Skeletal muscle tissue (tissue), 4 donors: ENCODE data around the gene FBXO41. TPM values are rescaled to one million over a fixed set of nuclear protein-coding genes. Genes with fewer than 3 reads are reported as not detected.

Experiments
- H3K27ac ChIP-seq: one replicate; pipeline ENCODE4 v1.7.0; 2013; ENCODE audit warnings: mild to moderate bottlenecking, low read depth, low read length, inconsistent platforms
- H3K27me3 ChIP-seq, 3 donors: one replicate each; pipeline ENCODE4 v1.7.0; 2013; ENCODE audit warnings: low read length in 3 of 3; ENCODE audit not compliant: control insufficient read depth in 3 of 3, insufficient read depth in 3 of 3
- H3K36me3 ChIP-seq, 3 donors: one replicate each; pipeline ENCODE4 v1.7.0; 2013; ENCODE audit warnings: low read length in 3 of 3; ENCODE audit not compliant: control insufficient read depth in 3 of 3, insufficient read depth in 3 of 3
- H3K4me1 ChIP-seq, 3 donors: one replicate each; pipeline ENCODE4 v1.7.0; 2013; ENCODE audit warnings: low read length in 3 of 3, mild to moderate bottlenecking in 3 of 3; ENCODE audit not compliant: control insufficient read depth in 3 of 3, insufficient read depth in 3 of 3
- H3K4me3 ChIP-seq, 3 donors: one replicate each; pipeline ENCODE4 v1.7.0; 2013; ENCODE audit warnings: low read length in 3 of 3
- H3K9ac ChIP-seq, 3 donors: one replicate each; pipeline ENCODE4 v1.7.0; 2013; ENCODE audit warnings: low read length in 3 of 3, mild to moderate bottlenecking in 3 of 3, moderate library complexity in 2 of 3, low read depth in 1 of 3
- H3K9me3 ChIP-seq, 3 donors: one replicate each; pipeline ENCODE4 v1.7.0; 2013; ENCODE audit warnings: low read length in 3 of 3; ENCODE audit not compliant: control insufficient read depth in 3 of 3
- total RNA-seq: library from RNA; depleted of rRNA; stranded (reverse); fragments of >200 nt; gene quantifications from one replicate; pipeline ENCODE4 v1.2.3, GENCODE V29; 2014
- donor health status: Osteomylitis.

The FBXO41 gene
- total RNA-seq, 1 donor from 2014 or later: under 0.01 TPM

DNA sequence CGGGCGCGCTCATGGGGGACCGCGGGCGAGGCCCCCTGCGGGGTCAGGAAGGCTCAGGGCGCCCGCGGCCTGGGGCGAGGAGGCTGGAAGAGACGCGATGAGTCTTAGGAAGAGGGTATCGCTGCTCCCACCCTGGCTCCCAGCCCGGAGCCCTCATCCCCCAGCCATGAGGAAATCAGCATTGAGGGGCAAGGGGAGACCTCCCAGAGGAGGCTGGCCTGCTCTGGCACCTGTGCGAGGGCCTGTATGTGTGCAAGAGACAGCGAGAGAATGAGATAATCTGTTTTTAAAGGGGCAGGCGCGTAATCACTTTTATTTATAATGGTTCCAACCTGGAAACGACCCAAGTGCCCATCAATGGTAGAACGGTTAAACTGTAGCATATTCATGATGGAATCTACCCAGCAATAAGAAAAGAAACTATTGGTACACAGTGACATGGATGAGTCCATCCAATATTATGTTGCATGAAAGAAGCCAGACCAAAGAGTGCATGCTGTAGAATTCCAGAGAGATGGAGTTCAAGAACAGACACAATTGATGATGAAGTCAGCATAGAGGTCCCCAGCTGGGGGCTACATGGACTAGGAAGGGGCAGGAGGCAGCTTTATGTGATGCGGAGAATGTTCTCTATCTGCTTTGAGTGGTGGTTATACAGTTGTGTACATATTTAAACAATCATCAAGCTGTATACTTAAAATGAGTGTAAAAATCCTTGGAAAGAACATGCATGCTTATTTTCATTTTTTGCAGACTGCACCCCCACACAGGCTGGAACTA, 14.4 kb downstream of the FBXO41 start:
- Histone ChIP-seq H3K27me3 (peaks cover 39 to 62% (median 45%) of the 10 kb centered on the region in 3 donors), H3K4me3 (no peak overlapping the region), H3K9ac (no peak overlapping the region), H3K36me3 (no peaks in the 10 kb centered on the region), H3K27ac (no peak overlapping the region), H3K4me1 (peaks cover 0 to 9% (median 4%) of the 10 kb centered on the region in 3 donors), H3K9me3 (no peaks in the 10 kb centered on the region)

GRCh38 chr2:73268830-73269685, 15.2 kb downstream of the FBXO41 start:
- H3K27ac ChIP-seq: no peak overlapping the region
- peaks cover 39 to 62% (median 45%) of the 10 kb centered on the region in 3 donors for H3K27me3 ChIP-seq
- H3K9me3 ChIP-seq: no peaks in the 10 kb centered on the region
- no peaks in the 10 kb centered on the region for H3K36me3 ChIP-seq
- peak overlapping the region in 2 of 3 donors; percentile 29 to 36 for H3K4me3 ChIP-seq
- no peak overlapping the region for H3K9ac ChIP-seq
- H3K4me1 ChIP-seq: peaks cover 0 to 9% (median 4%) of the 10 kb centered on the region in 3 donors

- no peaks in the 10 kb centered on the region for H3K9me3 ChIP-seq
- no peak overlapping the region for H3K27ac ChIP-seq
- H3K27me3 ChIP-seq: peaks cover 39 to 65% (median 45%) of the 10 kb centered on the region in 3 donors
- peak overlapping the region in 2 of 3 donors; percentile 14 to 29 for H3K4me3 ChIP-seq
- H3K9ac ChIP-seq: no peak overlapping the region
- no peaks in the 10 kb centered on the region for H3K36me3 ChIP-seq
- H3K4me1 ChIP-seq: peaks cover 0 to 9% (median 4%) of the 10 kb centered on the region in 3 donors
Observed at GRCh38 chr2:73268366-73268829, 15.9 kb downstream of the FBXO41 start.

- H3K36me3 ChIP-seq: no peaks in the 10 kb centered on the region
- no peak overlapping the region for H3K27ac ChIP-seq
- H3K4me3 ChIP-seq: no peak overlapping the region
- peaks cover 39 to 60% (median 45%) of the 10 kb centered on the region in 3 donors for H3K27me3 ChIP-seq
- no peaks in the 10 kb centered on the region for H3K9me3 ChIP-seq
- H3K4me1 ChIP-seq: peaks cover 0 to 9% (median 4%) of the 10 kb centered on the region in 3 donors
- H3K9ac ChIP-seq: no peak overlapping the region
Observed at GRCh38 chr2:73267008-73267407, 17.3 kb downstream of the FBXO41 start.

DNA sequence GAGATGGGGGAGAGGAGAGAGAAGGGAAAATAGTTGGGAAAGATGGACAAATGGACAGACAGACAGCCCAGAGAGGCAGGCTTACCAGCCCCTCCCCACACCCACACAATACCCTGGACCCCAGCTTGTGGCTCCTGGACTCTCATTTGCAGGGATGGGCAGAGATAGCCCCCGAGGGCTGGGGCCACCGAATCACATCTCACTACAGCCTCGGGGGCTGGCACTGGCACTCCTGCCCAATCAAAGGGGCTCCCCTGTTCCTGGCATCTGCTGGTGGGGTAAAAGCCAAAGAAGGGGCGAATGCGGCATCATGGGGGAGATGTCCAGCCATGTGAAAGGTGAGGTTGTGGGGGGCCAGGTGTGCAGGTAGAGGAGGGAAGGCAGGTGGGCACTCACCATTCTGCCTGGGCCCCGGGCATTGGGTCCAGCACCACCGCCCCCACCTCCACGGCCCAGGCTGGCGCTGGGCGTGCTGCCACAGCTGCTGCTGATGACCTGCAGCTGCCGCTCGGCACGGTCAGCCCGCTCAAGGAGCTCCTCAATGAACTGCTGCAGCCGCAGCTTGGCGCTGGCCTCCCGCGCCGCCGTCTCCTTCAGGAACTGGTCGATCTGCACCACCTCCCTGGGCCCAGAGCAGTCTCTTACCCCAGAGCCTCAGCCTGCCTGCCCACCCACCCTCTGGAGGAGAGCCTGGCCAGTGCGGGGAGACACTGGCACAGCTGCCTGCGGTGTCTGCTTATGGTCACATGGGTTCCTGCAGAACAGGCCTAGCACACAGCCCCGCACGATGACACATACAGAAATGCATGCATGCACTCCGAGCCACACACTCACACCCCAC, 18.0 kb downstream of the FBXO41 start:
- H3K9ac ChIP-seq: no peak overlapping the region
- no peaks in the 10 kb centered on the region for H3K36me3 ChIP-seq
- H3K4me1 ChIP-seq: peaks cover 0 to 9% (median 4%) of the 10 kb centered on the region in 3 donors
- H3K9me3 ChIP-seq: no peaks in the 10 kb centered on the region
- H3K4me3 ChIP-seq: no peak overlapping the region
- no peak overlapping the region for H3K27ac ChIP-seq
- peaks cover 39 to 58% (median 45%) of the 10 kb centered on the region in 3 donors for H3K27me3 ChIP-seq

- Histone ChIP-seq H3K4me1 (peaks cover 0 to 9% (median 4%) of the 10 kb centered on the region in 3 donors), H3K9me3 (no peaks in the 10 kb centered on the region), H3K4me3 (no peak overlapping the region), H3K36me3 (no peaks in the 10 kb centered on the region), H3K27ac (no peak overlapping the region), H3K9ac (no peak overlapping the region), H3K27me3 (peaks cover 37 to 50% (median 39%) of the 10 kb centered on the region in 3 donors)
Observed at GRCh38 chr2:73265298-73266060, 18.8 kb downstream of the FBXO41 start.

- H3K9me3 ChIP-seq: no peaks in the 10 kb centered on the region
- no peak overlapping the region for H3K9ac ChIP-seq
- no peaks in the 10 kb centered on the region for H3K36me3 ChIP-seq
- peaks cover 31 to 45% (median 34%) of the 10 kb centered on the region in 3 donors for H3K27me3 ChIP-seq
- no peak overlapping the region for H3K27ac ChIP-seq
- peaks cover 0 to 9% (median 4%) of the 10 kb centered on the region in 3 donors for H3K4me1 ChIP-seq
- no peak overlapping the region for H3K4me3 ChIP-seq
Observed at GRCh38 chr2:73264783-73265182, 19.5 kb downstream of the FBXO41 start.

DNA sequence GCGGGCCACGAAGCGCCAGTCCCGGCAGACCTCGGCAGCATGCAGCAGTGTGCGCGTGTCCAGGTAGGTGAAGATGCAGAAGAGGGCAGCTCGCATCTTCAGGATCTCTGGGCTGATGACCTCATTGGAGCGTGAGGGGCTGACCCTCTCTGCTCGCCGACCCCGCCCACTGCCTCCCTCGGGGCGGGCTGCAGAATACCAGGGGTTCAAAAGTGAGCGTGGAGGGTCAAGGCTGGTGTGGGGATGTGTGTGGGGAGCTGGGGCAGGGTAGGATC, 20.0 kb downstream of the FBXO41 start:
- H3K4me1 ChIP-seq: peaks cover 0 to 9% (median 4%) of the 10 kb centered on the region in 3 donors
- no peaks in the 10 kb centered on the region for H3K9me3 ChIP-seq
- no peak overlapping the region for H3K27ac ChIP-seq
- peaks cover 28 to 40% (median 29%) of the 10 kb centered on the region in 3 donors for H3K27me3 ChIP-seq
- H3K4me3 ChIP-seq: no peak overlapping the region
- no peak overlapping the region for H3K9ac ChIP-seq
- H3K36me3 ChIP-seq: no peaks in the 10 kb centered on the region
